ENCODE results near the gene MYO5B.
"Not testable (repeated sequence)": the region's sequence is repeated elsewhere in the genome, so short reads cannot be mapped to it uniquely, and the experiment has no call there.

Gene MYO5B

DNA sequence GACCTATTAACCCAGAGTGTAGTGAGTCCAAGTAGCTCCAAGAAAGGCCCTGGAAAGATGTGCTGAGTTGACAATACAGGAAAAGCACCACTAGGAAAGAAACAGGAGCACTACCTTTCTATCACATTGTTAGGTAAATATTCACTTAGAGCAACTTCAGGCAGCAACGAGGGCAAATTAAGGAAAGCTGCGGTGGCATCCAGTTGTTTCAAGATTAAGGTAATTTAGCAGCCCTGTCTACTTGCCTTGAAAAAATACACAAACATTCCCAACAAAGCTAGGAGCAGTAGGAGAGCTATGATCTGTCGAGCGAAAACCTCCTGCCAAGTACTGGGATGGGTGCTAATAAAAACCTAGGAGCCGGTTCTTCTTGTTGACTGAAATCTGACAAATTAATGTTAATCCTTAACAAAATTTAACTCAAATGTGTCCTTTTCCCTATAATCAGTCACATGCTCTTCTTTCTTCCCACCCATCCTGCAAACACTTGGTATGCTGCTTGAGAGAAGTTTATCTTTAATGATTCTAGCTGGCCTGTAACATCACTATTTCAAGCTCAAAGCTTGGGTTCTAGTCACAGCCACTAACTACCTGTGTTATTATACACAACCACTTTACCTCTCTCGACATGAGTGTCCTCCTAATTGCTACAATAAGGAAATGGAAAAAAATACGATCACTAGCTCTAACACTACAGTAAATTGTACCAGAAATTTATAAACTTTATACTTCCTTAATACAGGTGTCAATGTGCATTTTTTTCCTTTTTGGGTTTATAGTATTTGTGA, 383.6 kb downstream of the MYO5B start:
- TF ChIP-seq, protein P1, sequence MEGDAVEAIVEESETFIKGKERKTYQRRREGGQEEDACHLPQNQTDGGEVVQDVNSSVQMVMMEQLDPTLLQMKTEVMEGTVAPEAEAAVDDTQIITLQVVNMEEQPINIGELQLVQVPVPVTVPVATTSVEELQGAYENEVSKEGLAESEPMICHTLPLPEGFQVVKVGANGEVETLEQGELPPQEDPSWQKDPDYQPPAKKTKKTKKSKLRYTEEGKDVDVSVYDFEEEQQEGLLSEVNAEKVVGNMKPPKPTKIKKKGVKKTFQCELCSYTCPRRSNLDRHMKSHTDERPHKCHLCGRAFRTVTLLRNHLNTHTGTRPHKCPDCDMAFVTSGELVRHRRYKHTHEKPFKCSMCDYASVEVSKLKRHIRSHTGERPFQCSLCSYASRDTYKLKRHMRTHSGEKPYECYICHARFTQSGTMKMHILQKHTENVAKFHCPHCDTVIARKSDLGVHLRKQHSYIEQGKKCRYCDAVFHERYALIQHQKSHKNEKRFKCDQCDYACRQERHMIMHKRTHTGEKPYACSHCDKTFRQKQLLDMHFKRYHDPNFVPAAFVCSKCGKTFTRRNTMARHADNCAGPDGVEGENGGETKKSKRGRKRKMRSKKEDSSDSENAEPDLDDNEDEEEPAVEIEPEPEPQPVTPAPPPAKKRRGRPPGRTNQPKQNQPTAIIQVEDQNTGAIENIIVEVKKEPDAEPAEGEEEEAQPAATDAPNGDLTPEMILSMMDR (IDR thresholded peaks at IDR 0.05) = no peak
- no peak for TF ChIP-seq ZFX (IDR thresholded peaks at IDR 0.05; ENCODE audit: borderline replicate concordance)
- H3K27ac ChIP-seq = no peak overlapping the region

DNA sequence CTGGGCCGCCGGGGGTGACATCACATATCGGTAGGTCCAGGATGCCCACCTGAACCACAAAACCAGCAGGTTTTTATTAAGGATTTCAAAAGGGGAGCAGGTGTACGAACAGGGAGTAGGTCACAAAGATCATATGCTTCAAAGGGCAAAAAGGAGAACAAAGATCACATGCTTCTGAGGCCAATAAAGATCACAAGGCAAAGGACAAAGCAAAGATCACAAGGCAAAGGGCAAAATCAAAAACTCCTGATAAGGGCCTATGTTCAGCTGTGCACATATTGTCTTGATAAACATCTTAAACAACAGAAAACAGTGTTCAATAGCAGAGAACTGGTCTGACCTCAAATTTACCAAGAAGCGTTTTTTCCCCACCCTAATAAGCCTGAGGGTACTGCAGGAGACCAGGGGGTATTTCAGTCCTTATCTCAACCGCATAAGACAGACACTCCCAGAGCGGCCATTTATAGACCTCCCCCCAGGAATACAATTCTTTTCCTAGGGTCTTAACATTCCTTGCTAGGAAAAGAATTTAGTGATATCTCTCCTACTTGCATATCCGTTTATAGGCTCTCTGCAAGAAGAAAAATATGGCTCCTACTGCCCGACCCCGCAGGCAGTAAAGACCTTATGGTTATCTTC, 386.3 kb downstream of the MYO5B start:
- H3K27ac ChIP-seq = not testable (repeated sequence)

DNA sequence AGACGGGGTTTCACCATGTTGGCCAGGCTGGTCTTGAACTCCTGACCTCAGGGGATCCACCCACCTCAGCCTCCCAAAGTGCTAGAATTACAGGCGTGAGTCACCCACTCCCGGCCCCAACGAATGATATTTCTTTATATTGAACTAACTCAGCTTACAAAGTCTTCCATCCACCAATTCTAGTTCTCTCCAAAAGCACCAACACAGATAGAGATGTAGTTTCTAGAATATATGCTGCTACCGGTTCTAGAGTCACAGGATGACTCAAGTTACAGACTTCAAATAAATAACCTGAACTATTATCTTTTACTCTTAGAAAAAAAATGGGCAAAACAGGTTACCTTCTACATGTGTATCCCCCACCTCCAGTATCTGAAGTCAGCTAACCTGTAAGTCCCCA, 390.9 kb downstream of the MYO5B start:
- TF ChIP-seq, protein P1 (IDR thresholded peaks at IDR 0.05) = no peak
- no peak for TF ChIP-seq ZFX (IDR thresholded peaks at IDR 0.05; ENCODE audit: borderline replicate concordance)
- no peak overlapping the region for H3K27ac ChIP-seq

DNA sequence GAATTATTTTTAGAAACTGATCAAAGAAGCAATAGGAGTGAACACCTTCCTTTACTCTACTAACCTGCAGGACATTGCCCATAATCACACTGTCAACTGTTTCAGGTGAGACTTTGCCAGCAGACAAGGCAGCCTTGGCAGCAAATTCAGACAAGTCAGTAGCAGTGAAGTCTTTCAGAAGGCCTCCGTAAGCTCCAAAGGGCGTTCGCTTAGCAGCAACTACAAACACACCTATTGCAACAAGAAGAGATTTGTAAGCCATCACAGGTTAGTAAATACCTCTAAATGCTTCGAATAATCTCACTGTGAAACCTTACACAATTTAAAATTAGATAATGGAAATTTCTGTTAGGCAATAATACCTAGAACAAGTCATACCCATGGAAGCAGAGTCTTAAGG, 392.3 kb downstream of the MYO5B start:
- H3K27ac ChIP-seq = no peak overlapping the region
- no peak for TF ChIP-seq ZFX (IDR thresholded peaks at IDR 0.05; ENCODE audit: borderline replicate concordance)
- TF ChIP-seq, protein P1 (IDR thresholded peaks at IDR 0.05) = no peak

DNA sequence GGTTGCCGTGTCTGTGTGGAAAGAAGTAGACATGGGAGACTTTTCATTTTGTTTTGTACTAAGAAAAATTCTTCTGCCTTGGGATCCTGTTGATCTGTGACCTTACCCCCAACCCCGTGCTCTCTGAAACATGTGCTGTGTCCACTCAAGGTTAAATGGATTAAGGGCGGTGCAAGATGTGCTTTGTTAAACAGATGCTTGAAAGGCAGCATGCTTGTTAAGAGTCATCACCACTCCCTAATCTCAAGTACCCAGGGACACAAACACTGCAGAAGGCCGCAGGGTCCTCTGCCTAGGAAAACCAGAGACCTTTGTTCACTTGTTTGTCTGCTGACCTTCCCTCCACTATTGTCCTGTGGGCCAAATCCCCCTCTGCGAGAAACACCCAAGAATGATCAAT, 394.5 kb downstream of the MYO5B start:
- H3K27ac ChIP-seq = not testable (repeated sequence)

DNA sequence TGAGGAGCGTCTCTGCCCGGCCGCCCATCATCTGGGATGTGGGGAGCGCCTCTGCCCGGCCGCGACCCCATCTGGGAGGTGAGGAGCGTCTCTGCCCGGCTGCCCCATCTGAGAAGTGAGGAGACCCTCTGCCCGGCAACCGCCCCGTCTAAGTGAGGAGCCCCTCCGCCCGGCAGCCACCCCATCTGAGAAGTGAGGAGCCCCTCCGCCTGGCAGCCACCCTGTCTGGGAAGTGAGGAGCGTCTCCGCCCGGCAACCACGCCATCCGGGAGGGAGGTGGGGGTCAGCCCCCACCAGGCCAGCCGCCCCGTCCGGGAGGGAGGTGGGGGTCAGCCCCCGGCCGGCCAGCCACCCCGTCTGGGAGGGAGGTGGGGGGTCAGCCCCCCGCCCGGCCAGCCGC, 395.1 kb downstream of the MYO5B start:
- not testable (repeated sequence) for H3K27ac ChIP-seq

DNA sequence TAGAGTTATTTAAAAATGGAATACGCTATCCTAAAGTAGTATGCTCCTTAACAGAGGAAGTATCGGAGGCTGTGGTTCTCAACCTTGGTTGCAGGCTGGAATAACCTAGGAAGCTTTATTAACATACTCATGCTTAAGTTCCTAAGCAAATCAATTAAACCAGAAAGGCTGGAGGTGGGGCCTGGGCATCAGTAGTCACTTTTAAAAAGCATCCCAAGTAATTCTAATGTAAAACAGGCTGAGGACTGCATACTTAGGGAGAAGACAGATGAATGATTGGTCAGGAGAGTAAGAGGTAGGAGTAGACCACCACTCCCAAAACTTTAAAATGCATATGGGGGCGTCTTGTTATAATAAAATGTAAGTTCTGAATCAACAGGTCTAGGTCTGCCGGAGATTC, 396.9 kb downstream of the MYO5B start:
- H3K27ac ChIP-seq = no peak overlapping the region
- TF ChIP-seq, protein P1 (IDR thresholded peaks at IDR 0.05) = no peak
- TF ChIP-seq ZFX (IDR thresholded peaks at IDR 0.05; ENCODE audit: borderline replicate concordance) = no peak

DNA sequence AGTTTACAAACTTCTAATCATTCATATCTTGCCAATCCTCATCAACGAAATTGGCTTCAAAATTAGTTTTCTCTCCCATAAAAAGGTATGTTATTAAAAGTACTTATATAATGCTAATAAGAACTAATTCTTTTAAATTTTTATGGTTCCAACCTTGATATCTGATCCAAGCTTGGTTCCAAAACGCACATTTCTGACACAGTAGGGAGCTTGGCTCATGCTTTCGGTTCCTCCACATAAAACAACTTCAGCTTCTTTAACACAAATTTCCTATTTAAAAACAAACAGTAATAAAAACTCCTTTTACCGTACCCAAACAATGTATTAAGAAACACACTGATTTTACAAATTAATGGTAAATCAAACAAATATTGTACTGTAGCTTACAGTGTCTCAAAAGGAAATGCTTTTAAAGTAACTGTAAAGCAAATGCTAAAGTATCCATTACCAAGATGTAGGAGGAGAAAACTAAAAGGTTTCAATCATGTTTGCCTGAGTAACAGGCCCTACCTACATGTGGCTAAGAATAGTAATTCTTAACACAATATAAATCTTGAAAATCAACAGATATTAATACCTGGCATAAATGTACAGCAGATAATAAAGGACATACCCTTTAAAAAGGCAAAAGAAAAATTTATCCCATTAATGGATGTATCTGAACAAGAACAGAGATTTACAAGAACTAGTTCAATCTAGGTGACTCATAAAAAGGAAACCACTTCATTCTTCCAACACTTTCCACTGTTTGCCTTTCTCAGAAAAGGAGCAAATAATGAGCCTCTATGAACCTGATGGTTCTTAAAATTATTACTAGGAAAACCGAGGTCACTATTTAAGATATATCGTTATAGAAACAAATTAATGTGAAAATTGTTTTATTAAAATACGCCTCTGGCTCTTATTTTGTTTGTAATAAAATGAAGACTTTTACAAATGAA, 399.1 kb downstream of the MYO5B start:
- TF ChIP-seq, protein P1 (IDR thresholded peaks at IDR 0.05) = no peak
- no peak for TF ChIP-seq ZFX (IDR thresholded peaks at IDR 0.05; ENCODE audit: borderline replicate concordance)

More for the DNA sequence above, 399.1 kb downstream of the MYO5B start:
- no peak overlapping the region for H3K27ac ChIP-seq

Data from 22Rv1 (cell line).